GM12872 (cell line): Measurements from ENCODE around the gene DEXI.

Source experiments
- TF ChIP-seq, protein P1 (sequence below): IDR thresholded peaks from 3 replicates; pipeline ENCODE4 v1.5.1; 2011; ENCODE audit warnings: low read depth, mild to moderate bottlenecking, low read length, moderate library complexity; ENCODE audit not compliant: insufficient read depth

The DEXI gene

DNA sequence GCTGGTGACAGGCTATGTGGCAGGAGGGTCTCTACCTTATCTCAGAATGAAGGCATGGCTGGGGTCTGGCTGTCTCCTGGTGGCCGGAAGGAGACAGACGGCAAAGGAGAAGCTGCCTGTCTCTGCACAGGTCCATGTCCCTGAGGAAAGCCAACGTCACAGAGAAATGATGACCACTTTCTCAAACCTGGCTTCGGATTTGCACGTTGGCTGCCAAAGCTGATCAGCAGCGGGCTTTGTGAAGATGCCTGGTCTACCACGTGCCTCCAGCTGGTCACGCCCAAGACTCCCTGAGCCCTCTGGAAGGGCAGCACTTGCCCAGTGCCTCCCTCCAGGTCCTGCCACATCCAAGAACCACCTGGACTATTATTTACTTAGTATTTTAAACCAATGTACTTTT is 8.4 kb downstream of the DEXI start:
- TF ChIP-seq, protein P1, sequence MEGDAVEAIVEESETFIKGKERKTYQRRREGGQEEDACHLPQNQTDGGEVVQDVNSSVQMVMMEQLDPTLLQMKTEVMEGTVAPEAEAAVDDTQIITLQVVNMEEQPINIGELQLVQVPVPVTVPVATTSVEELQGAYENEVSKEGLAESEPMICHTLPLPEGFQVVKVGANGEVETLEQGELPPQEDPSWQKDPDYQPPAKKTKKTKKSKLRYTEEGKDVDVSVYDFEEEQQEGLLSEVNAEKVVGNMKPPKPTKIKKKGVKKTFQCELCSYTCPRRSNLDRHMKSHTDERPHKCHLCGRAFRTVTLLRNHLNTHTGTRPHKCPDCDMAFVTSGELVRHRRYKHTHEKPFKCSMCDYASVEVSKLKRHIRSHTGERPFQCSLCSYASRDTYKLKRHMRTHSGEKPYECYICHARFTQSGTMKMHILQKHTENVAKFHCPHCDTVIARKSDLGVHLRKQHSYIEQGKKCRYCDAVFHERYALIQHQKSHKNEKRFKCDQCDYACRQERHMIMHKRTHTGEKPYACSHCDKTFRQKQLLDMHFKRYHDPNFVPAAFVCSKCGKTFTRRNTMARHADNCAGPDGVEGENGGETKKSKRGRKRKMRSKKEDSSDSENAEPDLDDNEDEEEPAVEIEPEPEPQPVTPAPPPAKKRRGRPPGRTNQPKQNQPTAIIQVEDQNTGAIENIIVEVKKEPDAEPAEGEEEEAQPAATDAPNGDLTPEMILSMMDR: no peak

DNA sequence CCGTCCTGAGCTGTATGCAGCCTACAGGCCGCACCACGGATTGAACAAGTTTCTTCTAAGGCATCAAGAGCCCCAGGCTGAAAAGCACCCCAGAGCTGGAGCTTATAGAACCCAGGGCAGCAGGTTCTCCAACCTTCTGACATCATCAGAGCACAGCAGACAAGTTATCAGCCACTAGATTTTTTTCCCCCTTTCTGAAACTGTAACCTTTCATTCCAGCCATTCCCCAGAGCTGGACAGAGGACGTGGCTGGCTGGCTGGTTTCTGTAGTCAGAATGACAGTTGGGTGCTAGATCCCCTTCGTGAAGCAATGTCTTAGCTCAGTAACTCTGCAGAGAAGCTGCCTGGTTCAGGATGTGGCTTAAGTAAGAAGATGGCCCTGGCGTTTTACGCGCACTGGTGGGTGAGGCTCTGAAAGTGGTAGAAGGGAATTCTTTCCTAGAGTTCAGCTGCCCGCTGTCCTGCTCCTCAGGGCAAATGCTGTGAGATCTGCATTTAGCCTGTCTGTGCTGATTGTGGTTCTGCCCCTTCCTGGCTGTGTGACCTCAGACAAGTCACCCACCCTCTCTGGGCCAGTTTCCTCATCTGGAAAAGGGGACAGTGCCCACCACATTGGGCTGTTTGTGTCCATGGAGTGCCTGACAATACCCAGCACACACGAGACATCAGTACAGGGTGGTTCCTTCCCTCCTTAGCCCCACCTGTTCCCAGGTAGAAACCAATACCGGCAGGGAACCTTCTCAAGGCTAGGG is 9.1 kb downstream of the DEXI start:
- TF ChIP-seq, protein P1: no peak

DNA sequence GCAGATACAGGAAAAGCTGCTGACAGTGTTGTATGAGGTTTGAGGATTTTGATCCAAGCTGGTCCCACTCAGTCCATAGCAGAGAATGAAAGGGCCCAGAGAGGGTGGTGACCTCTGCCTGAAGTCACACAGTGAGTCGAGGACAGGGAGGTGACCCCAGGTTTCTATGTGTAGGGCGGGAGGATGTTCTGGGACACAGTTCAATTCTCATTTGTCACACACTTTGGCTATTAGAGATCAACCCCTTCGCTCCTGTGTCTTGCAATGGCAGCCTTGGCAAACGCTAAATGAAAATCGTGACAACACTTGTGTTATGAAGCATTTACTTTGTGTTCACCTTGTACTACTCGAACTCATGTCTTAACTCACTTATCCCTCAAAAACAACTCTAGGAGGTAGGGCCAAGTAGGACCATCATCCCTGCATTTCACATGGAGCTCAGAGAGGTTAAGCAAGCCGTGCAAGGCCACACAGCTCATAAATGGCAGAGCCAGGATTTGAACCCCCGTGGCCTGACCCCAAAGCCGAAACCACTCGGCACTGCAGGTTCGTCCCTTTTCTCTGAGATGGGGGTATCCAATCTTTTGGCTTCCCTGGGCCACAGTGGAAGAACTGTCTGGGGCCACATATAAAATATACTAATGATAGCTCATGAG is 10.2 kb downstream of the DEXI start:
- TF ChIP-seq, protein P1: no peak

DNA sequence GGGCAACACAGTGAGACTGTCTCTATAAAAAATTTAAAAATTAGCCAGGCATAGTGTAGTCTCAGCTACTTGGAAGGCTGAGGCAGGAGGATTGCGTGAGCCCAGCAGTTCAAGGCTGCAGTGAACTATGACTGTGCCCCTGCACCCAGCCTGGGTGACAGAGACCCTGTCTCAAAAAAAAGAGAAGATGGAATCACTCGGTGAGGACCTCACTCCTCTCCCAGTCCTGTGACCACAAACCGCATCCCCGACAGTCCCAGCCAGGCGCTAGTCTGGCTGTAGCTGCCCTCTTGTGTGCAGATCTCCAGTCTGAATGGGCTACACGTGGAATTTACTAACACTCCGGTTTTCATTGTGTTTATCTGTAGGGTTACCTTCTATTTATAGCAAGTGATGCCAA is 11.1 kb downstream of the DEXI start:
- TF ChIP-seq, protein P1: no peak

DNA sequence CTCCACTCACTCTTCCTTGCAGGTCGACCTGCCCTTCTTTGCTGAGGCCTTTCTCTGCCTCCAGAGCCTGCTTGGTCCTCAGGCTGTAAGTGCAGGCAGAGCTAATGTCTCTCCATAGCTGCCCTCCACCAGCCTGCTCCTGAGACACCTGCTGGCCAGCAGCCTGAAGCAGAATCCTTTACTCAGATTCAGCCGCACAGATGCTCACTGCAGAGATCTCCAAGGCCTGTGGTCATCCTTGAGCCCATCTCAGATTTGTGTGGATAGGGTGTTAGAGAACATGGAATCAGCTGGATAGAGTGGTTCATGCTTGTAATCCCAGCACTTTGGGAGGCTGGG is 11.5 kb downstream of the DEXI start:
- TF ChIP-seq, protein P1: peak; percentile 39; the same call in 1 of the 3 replicates

DNA sequence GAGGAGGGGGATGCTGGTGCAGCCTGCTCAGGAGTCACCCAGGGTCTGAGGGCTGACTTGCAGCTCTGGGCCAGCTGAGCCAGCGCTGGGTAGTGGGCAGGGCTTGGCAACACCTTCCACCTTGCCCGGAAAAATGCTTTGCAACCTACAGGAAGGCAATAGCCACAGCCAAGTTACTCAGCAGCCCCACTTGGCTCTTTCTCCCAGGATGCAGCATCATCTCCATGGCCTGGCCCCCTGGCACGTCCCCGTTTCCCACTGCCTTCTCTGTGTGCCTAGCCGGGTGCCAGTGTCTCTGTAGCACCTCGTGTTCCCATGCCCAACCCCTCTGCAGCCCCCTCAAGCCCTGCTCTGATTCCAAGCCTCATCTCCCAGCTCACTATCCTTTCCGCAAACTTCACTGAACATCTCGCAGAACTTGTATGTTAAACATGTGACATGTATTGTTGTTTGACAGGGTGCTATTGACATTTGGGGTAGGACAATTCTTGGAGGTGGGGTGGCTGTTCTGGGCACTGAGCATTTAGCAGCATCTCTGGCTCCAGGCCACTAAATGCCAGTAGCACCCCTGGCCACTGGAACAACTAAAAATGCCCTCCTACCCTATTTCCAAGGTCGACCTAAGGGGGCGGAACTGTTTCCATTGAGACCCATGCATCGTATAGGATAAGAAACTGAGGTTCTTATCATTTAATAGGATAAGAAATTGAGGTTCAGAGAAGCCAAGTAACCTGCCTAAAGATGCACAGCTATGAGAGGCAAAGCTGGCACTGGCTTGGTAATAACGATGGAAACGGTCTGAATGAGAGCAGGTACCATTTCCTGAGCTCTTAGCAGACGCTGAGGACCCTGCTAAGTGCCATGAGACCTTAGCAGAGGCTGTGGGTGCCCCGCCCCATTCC is 12.2 kb downstream of the DEXI start:
- TF ChIP-seq, protein P1: no peak

DNA sequence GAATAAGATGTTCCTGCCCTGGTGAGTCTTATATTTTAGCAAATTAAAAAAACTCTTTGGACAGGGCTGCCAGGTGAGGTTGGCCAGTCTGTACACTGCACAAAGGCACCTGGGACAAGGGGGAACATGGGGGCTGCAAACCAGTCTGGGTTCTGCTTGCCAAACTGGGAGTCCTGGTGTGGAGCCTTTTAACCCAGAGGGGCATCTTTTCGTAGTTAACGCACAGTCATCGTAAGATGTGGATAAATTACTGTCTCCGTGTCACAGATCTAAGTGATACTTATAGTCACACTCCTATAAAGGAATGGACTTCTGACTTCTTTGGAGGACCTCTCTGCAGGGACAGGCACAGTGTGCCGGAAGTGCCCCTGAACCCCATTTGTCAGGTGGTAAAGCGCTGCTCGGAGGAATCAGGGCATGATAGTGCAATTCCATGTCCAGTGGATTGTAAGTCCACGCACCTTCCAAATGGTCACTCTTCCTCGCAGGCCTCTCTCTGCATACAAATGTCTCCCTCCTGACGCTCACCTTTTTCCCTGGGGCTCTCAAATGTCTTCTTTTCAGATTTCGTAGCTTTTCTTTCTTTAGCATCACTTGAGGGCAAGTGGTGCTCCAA is 14.7 kb downstream of the DEXI start:
- TF ChIP-seq, protein P1: no peak
